Measurements from ENCODE around the gene IGSF1.

Gene IGSF1, protein sequence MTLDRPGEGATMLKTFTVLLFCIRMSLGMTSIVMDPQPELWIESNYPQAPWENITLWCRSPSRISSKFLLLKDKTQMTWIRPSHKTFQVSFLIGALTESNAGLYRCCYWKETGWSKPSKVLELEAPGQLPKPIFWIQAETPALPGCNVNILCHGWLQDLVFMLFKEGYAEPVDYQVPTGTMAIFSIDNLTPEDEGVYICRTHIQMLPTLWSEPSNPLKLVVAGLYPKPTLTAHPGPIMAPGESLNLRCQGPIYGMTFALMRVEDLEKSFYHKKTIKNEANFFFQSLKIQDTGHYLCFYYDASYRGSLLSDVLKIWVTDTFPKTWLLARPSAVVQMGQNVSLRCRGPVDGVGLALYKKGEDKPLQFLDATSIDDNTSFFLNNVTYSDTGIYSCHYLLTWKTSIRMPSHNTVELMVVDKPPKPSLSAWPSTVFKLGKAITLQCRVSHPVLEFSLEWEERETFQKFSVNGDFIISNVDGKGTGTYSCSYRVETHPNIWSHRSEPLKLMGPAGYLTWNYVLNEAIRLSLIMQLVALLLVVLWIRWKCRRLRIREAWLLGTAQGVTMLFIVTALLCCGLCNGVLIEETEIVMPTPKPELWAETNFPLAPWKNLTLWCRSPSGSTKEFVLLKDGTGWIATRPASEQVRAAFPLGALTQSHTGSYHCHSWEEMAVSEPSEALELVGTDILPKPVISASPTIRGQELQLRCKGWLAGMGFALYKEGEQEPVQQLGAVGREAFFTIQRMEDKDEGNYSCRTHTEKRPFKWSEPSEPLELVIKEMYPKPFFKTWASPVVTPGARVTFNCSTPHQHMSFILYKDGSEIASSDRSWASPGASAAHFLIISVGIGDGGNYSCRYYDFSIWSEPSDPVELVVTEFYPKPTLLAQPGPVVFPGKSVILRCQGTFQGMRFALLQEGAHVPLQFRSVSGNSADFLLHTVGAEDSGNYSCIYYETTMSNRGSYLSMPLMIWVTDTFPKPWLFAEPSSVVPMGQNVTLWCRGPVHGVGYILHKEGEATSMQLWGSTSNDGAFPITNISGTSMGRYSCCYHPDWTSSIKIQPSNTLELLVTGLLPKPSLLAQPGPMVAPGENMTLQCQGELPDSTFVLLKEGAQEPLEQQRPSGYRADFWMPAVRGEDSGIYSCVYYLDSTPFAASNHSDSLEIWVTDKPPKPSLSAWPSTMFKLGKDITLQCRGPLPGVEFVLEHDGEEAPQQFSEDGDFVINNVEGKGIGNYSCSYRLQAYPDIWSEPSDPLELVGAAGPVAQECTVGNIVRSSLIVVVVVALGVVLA (N-terminal part only)

DNA sequence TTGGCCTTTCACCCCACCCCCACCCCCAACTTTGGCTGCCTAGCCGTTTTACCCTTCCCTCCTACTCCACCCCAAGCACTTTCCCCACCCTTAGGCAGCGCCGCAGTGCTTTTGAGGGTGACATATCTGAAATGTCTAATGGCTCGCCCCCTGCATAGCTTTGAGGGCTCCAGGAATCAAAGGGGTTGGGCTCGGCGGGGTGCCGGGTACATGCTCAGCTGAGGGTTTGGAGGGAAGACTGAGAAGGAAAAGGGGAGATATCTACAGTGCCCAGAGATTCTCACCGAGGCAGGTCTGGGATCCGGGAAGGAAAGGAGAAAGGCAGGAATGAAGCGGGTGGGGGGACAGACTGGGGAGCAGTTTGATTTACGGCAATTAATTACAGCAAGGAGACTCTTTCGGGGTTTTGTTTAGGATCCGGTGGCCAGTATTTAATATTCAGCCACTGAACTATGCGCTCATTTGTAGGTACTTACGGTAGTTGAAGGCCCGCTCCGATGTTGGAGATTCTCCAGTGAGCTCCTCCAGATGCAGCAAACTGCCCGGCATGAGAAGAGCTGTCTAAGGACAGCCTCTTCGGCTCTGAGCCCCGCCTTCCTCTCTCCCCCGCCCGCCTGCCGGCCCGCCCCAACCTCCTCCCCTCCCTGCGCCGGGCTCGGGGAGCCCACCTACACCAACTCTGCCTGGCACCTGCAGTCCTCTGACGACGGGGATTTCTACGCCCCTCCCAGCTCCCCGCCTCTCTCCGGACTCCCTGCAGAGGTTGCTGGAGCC lies at the start of gene IGSF1:
TSS of gene IGSF1 (minus strand) at position 569 of the 774 bp plus-strand sequence. CDS start 2,632 bp downstream, outside the sequence.
- no peak for DNase-seq (ENCODE audit: low read depth)

DNA sequence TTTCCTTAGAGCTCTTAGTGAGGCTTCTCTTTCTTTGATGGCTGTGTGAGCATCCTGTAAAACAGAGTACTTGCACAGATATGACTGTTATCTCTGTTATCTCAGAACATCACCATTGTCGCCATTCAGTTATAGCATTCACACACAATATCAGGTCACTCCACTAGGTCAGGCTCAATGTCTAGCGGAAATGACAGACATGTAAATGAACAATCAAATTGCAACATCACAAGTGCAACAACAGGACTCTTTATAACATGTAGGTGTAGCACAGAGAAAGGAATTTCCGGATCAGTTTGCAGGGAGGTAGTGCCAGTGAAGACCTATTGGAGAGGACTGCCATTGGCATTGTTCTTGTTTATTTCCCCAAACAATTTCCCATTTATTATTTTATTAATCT lies 43.2 kb upstream of the IGSF1 start:
- no peak for DNase-seq (ENCODE audit: low read depth)

DNA sequence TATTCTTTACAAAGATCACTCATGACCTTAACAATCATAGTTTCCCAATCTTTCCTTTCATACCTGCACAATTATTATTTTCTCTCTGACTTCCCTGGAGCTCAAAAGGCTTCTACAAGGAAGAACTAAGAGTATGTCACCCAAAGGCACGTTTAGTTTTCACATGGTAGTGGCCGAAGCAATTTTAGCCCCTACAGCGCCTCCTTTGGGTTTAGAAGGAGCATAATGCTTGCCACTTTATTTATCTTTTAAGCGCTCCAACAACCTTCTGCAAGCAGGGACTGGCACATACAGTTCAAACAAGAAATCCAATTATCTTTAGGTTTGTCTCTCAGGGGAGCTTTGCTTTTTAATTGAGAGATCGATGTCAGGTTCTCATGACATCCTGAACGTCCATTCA lies 42.0 kb upstream of the IGSF1 start:
- no peak for DNase-seq (ENCODE audit: low read depth)

DNA sequence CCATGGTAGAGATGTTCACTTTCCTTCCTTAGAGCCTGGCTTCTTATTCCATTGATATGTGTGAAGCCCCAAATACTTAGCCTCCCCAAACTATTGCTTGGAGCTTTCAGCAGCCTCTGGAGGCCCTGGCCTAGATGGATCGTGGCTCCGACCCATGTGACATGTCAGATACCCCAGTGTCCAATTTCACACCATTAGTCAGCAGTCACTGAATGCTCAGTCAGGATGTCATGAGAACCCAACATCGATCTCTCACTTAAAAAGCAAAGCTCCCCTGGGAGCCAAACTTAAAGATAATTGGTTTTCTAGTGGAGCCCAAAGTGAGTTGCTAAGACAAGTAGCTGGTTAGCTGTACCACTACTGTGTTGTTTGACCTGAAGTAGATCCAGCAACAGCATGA lies 41.6 kb upstream of the IGSF1 start:
- DNase-seq (ENCODE audit: low read depth) = no peak

DNA sequence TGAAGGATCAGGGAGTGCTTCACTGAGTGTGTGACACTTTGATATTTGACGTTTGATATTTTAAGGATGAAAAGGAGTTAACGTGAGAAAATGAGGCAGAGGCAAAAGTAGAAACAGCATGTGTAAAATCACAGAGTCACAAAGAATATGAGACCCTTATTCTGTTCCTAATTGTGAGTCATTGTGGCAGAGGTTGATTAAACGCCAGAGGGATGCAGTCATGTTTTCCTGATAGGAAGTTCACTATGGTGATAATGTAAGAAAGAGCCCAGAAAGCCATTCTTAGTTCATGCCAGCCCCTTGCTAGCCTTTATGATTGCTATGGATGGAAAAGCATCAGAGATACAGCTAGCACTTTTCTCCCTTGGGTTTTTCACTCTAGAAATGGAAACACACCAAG lies 33.5 kb upstream of the IGSF1 start:
- DNase-seq (ENCODE audit: low read depth) = no peak

DNA sequence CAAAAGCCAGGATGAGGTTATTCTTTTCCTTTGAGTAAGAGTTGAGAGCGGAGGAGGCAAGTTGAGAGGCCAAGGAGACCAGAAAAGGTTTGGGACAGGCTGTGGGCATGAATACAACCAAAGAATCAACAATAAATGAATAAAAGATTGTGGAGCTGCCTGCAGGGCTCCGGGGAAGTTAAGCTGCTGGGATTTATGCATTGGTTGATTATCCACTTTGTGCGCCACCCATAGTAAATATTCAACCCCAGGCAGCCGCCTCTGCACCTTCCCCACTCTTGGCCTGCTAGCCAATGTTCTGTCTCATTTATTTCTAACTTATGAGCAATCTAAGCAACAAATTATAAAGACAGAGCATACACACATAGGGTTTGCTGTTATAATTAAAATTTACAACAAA lies 28.2 kb upstream of the IGSF1 start:
- no peak for DNase-seq (ENCODE audit: low read depth)

DNA sequence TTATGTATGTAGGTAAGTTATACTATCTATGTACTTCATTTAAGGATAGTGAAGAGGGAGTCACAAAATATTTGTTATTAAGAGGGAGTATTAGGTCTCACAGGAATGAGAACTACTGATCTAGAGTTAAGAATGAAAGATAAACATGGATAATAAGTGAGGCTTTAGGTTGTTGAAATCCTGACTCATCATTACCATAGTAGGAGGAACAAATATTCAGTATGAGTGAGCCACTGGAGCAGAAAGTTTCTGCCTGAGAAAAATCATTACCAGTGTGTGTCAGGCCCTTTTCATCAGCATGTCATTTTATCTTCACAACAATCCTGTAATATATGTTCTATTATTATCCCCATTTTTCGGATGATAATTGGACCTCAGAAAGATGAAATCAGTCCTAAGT lies 27.2 kb upstream of the IGSF1 start:
- no peak for DNase-seq (ENCODE audit: low read depth)

DNA sequence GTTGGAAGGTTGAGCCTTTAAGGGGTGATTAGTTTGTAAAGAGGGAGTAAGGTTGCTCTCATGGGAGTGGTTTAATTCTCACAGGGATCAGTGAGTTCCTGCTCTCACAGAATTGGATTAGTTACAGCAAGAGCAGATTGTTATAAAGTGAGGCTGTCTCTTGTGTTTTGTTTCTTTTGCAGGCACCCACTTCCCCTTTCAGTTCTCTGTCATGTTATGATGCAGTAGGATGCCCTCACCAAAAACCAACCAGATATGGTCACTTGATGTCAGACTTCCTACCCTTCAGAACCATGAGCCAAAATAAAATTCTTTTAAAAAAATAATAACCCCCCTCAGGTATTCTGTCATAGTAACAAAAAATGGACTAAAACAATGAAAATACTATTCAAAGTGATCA lies 19.9 kb upstream of the IGSF1 start:
- no peak for DNase-seq (ENCODE audit: low read depth)

DNA sequence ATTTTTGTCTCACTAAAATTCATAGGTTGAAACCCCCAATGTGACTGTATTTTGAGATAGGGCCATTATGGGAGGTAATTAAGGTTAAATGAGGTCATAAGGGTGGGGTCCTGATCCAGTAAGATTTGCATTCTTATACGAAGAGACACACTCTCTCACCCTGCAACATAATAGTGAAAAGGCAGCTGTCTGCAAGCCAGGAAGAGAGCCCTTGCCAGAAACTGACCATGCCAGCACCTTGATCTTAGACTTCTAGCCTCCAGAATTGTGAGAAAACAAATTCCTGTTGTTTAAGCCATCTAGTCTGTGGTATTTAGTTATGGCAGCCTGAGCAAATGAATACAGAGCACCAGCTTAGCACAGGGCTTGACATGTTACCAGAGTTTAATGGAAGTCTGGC lies 17.5 kb upstream of the IGSF1 start:
- DNase-seq (ENCODE audit: low read depth) = no peak

DNA sequence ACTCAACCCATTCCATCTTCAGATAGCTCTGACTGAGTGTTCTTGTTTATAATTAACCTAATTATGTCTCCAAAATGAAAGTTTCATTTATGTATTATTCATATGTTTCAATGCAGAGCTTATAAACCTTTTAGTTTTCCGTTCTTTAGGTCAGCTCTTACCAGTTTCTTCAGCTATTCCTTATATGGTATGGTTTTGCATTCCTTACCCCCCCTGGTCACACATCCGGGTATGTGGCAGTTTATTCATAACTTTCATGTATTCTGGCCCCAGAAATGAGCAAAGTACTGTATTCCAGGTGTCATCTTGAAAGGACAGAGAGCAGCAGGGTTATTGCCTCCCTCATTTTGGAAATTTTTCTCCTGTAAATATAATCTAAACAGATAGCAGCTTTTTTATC lies 16.8 kb upstream of the IGSF1 start:
- no peak for DNase-seq (ENCODE audit: low read depth)

DNA sequence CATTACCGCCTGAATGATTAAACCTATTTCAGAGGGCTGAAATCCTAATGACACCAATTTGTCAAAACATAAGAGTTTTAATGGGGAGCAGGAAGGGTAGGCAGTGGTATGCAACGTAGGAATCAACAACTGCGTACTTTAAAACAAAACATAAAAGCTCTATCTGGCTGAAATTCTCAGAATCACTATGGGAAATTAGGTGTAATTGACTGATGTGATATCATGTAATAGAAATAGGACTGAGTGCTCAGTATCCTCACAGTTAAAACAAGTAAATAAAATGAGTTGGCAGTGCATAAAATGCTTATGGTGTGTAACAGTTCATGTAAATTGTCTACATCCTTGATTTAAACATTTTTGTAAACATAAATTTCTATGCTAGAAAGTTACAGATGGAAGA lies 13.6 kb upstream of the IGSF1 start:
- DNase-seq (ENCODE audit: low read depth) = no peak

DNA sequence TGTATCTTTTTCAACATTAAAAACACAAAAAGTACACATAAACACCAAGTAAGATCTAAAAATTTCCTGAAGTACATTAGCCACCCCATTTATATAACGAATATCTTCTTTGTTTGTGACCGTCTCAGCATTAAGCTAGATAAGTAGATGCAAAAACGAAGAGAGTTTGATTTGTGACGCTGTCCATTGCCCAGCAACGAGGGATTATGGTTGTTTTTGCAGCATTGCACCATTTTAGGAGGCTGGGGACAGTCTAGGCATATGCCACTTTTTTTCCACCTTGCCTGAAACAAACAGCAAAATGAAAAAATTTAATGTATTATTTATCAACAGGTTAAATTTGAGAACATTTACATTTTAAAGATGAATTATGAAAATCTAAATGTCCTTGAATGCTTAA lies 12.0 kb upstream of the IGSF1 start:
- DNase-seq (ENCODE audit: low read depth) = no peak

DNA sequence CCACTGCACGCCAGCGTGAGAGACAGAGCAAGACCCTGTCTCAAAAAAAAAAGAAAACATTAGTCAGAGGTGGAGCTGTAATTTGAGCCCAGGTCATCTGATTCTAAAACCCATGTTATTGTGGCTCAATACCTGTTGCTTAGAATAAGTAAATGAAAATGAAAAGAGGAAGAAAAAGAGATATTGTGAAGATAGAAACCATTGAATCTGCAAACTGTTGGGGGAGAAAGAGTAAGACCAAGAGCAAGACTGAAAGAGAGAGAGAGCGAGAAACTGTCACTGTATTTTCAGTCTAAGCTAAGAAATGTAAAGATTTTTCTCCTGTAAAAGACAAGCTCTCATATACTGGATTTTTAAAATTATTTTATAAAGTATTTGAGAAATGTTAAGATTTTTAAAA lies 9.7 kb upstream of the IGSF1 start:
- no peak for DNase-seq (ENCODE audit: low read depth)

DNA sequence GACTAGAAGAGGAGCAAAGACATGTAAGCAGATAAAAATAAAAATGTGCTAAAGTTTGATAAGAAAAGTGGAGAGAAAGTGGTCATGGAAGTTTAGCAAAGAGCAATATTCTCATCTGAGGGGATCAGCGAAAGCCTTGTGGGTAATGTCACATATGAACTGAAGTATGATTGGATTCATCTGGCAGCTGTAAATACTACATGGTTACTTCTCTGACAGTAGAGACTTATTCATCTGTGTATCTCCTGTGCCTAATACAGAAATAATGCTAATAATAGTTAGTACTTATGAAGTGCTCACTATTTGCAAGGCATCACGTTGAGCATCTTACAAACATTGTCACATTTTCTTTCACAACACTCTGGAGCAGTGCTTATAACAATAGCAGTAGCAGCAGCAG lies 8.9 kb upstream of the IGSF1 start:
- DNase-seq (ENCODE audit: low read depth) = no peak

DNA sequence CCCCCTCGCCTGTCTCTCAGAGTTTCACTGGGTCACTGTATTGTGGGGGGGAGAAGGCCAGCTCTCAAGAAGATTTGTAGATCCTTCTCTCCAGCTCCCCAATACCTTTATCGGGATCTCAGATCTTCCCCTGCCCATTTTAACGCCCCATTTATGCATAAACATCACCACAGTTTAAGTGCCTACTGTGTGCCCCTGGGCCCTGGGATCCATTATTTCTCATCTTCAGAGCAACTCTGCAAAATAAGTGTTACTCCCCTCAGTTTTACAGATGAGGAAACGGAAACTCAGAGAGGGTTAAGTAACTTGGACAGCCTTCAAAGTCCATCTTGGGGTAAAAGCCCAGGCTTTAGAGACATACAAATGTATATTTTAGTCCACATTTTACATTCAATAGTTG lies 421 bp upstream of the IGSF1 start:
- no peak for DNase-seq (ENCODE audit: low read depth)

DNA sequence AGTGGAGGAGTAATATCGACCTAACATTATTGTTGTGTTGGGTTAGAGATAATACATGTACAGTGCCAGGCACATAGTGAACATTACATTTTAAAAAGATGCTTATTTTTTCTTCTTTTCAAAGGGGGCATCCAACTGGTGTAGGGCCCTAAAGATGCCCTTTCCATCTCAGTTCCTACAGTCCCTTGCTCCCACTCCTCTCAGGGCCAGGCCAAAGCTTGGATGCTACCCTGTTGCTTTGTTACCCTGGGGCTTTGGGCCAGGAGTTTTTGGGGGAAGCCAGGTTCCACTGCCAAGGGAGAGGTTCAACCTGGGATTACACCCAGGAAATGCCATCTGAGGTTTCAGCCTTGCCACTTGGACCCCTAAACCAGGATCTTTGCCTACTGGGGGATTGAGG lies 918 bp downstream of the IGSF1 start:
- no peak for DNase-seq (ENCODE audit: low read depth)

DNA sequence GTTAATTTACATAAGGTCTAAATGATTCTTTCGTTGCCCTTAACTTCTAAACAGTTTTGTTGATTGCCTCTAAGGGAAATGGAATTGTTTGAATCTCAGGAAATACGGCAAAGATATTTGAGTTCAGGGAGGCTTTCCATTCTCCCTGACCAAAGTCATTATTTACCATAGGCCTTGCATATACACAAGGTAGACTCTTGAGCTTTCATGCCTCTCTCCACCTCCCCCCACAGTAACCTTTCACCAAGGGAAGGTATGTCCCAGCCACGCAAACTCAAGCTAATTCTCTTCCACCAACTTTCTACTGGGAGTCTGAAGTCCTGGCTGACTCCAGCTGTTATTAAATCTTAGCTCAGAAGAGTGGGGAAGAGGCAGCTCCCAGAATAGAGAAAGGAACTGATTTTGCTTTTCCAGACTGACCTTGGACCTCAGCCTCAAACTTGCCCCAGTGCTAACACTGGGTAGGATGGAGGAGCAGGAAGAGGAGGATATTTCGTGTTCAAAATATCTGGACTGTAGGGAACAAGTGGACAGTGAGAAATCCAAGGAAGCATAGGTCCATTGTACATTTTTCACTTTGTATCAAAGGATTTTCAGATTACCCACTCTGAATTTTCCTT lies 1.4 kb downstream of the IGSF1 start:
- no peak for DNase-seq (ENCODE audit: low read depth)

DNA sequence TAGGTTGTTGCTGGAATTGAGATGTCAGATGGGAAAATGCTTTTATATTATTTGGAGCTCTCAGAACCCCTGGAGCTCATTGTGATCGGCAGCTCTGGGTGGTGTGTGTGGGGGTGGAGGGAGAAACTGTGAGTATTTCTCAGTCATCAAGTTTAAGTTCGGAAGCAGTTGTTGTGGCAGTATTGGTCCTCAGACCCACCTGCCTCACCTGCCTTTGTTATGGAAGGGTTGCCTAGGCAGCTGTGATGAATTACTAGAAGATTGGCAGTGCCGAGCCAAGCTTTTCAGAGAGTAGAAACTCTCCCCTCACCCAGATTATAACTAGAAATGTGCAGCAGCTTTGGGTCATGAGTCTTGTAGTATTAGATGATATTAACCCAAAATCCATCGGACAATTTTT lies 9.5 kb downstream of the IGSF1 start:
- DNase-seq (ENCODE audit: low read depth) = no peak

DNA sequence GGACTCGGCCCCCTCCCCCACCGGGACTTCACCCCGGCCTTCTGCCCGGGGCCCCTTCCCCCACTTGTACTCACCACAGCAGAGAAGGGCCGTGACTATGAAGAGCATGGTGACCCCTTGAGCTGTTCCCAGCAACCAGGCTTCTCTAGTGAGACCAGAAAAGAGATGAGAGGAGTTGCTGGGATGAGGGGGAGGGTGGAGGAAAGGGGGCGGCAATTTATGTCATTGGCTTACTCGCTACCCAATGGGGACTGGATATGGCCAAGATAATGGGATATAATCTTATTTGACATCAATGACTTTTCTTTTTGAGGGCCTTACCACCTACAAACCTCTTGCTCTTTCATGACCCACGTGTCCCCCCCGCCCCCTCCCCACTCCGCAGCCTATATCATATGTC lies 9.9 kb downstream of the IGSF1 start:
- DNase-seq (ENCODE audit: low read depth) = no peak

DNA sequence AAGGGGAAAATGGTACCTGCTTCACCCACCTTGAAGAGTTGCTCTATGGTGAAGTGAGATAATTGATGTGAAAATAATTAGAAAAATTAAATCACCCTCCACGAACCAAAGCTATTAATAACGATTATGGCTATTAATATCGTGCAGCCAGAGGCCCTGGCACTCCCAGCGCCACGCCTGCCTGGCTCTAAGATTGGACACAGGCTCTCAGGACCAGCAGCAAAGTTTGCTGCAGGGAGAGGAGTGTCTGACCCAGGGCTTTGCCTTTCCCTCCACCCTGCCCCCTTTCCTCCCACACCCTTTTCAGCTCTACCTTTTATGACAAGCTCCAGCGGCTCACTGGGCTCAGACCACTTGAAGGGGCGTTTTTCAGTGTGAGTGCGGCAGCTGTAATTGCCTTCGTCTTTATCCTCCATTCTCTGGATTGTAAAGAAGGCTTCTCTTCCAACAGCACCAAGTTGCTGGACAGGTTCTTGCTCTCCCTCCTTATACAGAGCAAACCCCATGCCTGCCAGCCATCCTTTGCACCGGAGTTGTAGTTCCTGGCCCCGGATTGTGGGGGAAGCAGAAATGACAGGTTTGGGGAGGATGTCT lies 11.5 kb downstream of the IGSF1 start:
- no peak for DNase-seq (ENCODE audit: low read depth)

DNA sequence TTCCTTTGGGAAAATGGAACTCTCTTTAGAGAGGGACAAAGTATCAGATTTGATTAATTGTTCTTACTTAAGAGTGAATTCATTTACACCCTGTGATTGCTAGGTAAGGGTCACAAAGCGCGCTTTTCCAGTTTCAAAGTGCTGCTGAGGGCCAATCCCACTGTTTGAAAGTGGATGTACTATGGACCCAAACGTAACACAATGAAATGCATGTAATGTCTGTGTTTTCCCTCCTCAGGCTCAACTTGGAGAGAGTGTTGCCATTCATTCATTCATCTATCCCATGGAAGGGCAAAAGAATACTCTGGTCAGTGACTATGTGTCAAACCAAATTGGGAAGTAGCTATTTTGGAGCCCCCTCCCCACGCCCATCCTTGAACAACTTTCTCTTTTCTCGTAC lies 16.1 kb downstream of the IGSF1 start:
- no peak for DNase-seq (ENCODE audit: low read depth)
